Esophagus mucosa (tissue), 1 donor: ENCODE measurements around the gene MAN2A1. TPM values are rescaled to one million over a fixed set of nuclear protein-coding genes. Genes with fewer than 3 reads are reported as not detected.
"Not testable (repeated sequence)": the region's sequence is repeated elsewhere in the genome, so short reads cannot be mapped to it uniquely, and the experiment has no call there.

Experiments
- ATAC-seq: fragments of 200-7000 bp; cut with Tn5 transposase; one replicate; pipeline ENCODE4 v1.9.1; 2020
- total RNA-seq: library from RNA; stranded (reverse); gene quantifications from one replicate; pipeline ENCODE4 v1.2.4, GENCODE V29; 2023
- donor health status: DM: yes; HTN: yes; CAD: no.

MAN2A1 gene
- total RNA-seq, 1 donor from 2014 or later = 36.6 TPM

- ATAC-seq = no peak
Measured at GRCh38 chr5:109757490-109757889, 67.8 kb downstream of the MAN2A1 start.

- ATAC-seq = peak; percentile 47
Measured at GRCh38 chr5:109759306-109759705, 69.6 kb downstream of the MAN2A1 start.

GRCh38 chr5:109760130-109760529 is 70.4 kb downstream of the MAN2A1 start:
- ATAC-seq = not testable (repeated sequence)

- no peak for ATAC-seq
Measured at GRCh38 chr5:109762821-109763220, 73.1 kb downstream of the MAN2A1 start.

GRCh38 chr5:109767184-109767995 is 77.7 kb downstream of the MAN2A1 start:
- ATAC-seq = no peak

GRCh38 chr5:109767997-109768396 is 78.3 kb downstream of the MAN2A1 start:
- no peak for ATAC-seq

- ATAC-seq = no peak
Measured at GRCh38 chr5:109769597-109770291, 80.0 kb downstream of the MAN2A1 start.

GRCh38 chr5:109775130-109775529 is 85.4 kb downstream of the MAN2A1 start:
- no peak for ATAC-seq

GRCh38 chr5:109779036-109779735 is 89.5 kb downstream of the MAN2A1 start:
- ATAC-seq = no peak

GRCh38 chr5:109784687-109785086 is 95.0 kb downstream of the MAN2A1 start:
- ATAC-seq = no peak

GRCh38 chr5:109786206-109786855 is 96.6 kb downstream of the MAN2A1 start:
- ATAC-seq = no peak

- ATAC-seq = no peak
Measured at GRCh38 chr5:109788596-109788995, 98.9 kb downstream of the MAN2A1 start.

GRCh38 chr5:109792613-109793012 is 102.9 kb downstream of the MAN2A1 start:
- ATAC-seq = no peak

GRCh38 chr5:109803854-109804253 is 114.1 kb downstream of the MAN2A1 start:
- ATAC-seq = no peak

GRCh38 chr5:109805472-109805871 is 115.7 kb downstream of the MAN2A1 start:
- ATAC-seq = no peak

GRCh38 chr5:109805883-109806282 is 116.2 kb downstream of the MAN2A1 start:
- no peak for ATAC-seq

GRCh38 chr5:109812698-109813097 is 123.0 kb downstream of the MAN2A1 start:
- no peak for ATAC-seq

GRCh38 chr5:109816732-109817131 is 127.0 kb downstream of the MAN2A1 start:
- no peak for ATAC-seq

GRCh38 chr5:109819878-109820277 is 130.2 kb downstream of the MAN2A1 start:
- no peak for ATAC-seq

GRCh38 chr5:109823597-109823996 is 133.9 kb downstream of the MAN2A1 start:
- no peak for ATAC-seq

- ATAC-seq = no peak
Measured at GRCh38 chr5:109825450-109825849, 135.7 kb downstream of the MAN2A1 start.

- no peak for ATAC-seq
Measured at GRCh38 chr5:109826426-109826825, 136.7 kb downstream of the MAN2A1 start.

GRCh38 chr5:109829331-109829730 is 139.6 kb downstream of the MAN2A1 start:
- no peak for ATAC-seq
